ENCODE data around the gene DIPK1A.
A peak's percentile ranks its signal among the peaks of the same experiment; 100 is the strongest.

Gene DIPK1A

DNA sequence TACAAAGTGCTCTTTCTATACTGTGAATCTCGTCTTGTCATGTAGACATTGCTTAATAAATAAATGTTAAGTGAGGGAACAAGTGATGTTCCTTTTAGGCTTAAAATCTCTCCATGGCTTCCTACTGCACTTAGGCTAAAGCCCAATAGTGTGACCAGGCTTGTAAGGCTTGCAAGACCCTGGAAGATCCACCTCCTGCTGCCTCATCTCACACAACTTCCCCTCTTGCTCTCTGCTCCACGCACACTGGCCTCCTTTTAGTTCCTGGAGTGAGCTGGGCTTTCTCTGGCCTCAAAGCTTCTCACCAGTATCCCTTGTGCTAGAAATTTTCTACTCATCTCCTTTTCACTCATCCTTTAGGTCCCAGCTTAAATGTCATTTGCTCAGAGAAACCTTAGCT is 41.5 kb upstream of the DIPK1A start:
- H3K27me3 Mint-ChIP-seq (ENCODE audit: low read depth, poor library complexity): peaks cover 10% of the 10 kb centered on the region
- no peaks in the 10 kb centered on the region for H3K36me3 Mint-ChIP-seq (ENCODE audit: low read depth)
- H3K9me3 Mint-ChIP-seq: no peaks in the 10 kb centered on the region
- H3K4me1 Mint-ChIP-seq: peaks cover 20% of the 10 kb centered on the region
- no peak for DNase-seq
- H3K27ac Mint-ChIP-seq: no peak overlapping the region
- no peak overlapping the region for H3K4me3 Mint-ChIP-seq
- TF ChIP-seq, protein P1, sequence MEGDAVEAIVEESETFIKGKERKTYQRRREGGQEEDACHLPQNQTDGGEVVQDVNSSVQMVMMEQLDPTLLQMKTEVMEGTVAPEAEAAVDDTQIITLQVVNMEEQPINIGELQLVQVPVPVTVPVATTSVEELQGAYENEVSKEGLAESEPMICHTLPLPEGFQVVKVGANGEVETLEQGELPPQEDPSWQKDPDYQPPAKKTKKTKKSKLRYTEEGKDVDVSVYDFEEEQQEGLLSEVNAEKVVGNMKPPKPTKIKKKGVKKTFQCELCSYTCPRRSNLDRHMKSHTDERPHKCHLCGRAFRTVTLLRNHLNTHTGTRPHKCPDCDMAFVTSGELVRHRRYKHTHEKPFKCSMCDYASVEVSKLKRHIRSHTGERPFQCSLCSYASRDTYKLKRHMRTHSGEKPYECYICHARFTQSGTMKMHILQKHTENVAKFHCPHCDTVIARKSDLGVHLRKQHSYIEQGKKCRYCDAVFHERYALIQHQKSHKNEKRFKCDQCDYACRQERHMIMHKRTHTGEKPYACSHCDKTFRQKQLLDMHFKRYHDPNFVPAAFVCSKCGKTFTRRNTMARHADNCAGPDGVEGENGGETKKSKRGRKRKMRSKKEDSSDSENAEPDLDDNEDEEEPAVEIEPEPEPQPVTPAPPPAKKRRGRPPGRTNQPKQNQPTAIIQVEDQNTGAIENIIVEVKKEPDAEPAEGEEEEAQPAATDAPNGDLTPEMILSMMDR (IDR thresholded peaks at IDR 0.05): no peak

DNA sequence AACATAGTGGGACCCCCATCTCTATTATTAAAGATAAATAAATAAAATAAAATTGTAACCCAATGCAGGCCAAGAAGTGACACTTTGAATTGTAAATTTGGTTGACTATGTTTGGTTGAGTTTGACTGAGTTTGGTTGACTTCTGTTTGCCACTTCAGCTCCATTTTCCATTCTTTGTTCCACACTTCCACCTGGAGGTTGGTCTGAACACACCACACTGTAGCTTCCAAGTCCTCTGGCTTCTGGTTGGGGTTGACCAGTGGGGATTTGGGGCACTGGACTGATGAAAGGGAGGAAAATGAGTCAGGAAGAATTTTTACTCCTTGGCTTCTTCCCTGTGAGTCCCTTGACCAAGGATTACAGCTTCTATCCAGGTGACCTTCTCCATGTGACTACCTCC is 40.6 kb upstream of the DIPK1A start:
- DNase-seq: no peak
- H3K27ac Mint-ChIP-seq: no peak overlapping the region
- no peaks in the 10 kb centered on the region for H3K36me3 Mint-ChIP-seq (ENCODE audit: low read depth)
- TF ChIP-seq, protein P1 (IDR thresholded peaks at IDR 0.05): no peak
- no peaks in the 10 kb centered on the region for H3K9me3 Mint-ChIP-seq
- H3K27me3 Mint-ChIP-seq (ENCODE audit: low read depth, poor library complexity): peaks cover 10% of the 10 kb centered on the region
- peaks cover 20% of the 10 kb centered on the region for H3K4me1 Mint-ChIP-seq
- no peak overlapping the region for H3K4me3 Mint-ChIP-seq

DNA sequence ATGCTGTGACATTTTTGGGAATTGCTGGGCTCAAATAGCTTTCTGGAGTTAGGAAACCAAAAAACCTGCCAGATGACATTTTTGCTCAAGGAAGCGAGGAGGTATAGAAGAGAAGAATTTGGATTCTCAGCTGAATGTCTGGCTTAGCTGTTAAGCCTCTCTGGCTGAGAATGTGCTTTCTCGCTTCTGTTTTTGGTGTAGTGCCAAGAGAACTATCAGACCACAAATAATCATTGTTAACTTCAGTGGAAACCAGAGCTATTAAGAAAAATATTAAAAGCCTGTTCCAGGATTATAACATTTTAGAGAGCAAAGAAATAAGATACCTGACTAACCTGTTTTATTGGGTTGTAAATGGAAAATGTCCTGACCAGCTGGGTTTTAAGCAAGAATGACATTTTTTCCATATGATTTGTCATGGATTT is 39.5 kb upstream of the DIPK1A start:
- Mint-ChIP-seq H3K36me3 (ENCODE audit: low read depth) (no peaks in the 10 kb centered on the region), H3K9me3 (no peaks in the 10 kb centered on the region), H3K27ac (no peak overlapping the region), H3K4me1 (peaks cover 20% of the 10 kb centered on the region), H3K27me3 (ENCODE audit: low read depth, poor library complexity) (peaks cover 14% of the 10 kb centered on the region), H3K4me3 (no peak overlapping the region)
- TF ChIP-seq, protein P1 (IDR thresholded peaks at IDR 0.05): no peak
- no peak for DNase-seq

DNA sequence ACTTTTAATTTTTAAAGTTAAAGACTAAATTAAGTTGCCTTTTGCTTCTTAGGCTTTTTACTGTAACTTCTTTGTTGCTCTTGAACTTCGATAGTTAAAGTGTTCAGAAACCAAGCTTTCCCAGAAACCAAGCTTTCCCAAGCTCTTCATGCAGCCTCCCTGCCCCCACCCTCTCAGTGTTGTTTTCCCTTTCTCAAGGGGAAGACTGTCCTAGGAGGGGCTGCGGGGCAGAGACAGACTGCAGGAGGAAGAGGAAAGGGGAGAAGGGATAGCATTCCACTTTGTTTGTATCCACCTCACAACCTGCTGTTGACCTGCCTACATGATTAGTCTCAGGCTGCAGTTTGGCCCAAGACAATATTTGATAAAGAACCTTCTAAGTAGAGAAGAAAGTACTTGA is 39.0 kb upstream of the DIPK1A start:
- TF ChIP-seq, protein P1 (IDR thresholded peaks at IDR 0.05): no peak
- Mint-ChIP-seq H3K27me3 (ENCODE audit: low read depth, poor library complexity) (peaks cover 13% of the 10 kb centered on the region), H3K4me3 (peak overlapping the region; percentile 8), H3K36me3 (ENCODE audit: low read depth) (no peaks in the 10 kb centered on the region), H3K9me3 (no peaks in the 10 kb centered on the region), H3K4me1 (peaks cover 20% of the 10 kb centered on the region), H3K27ac (no peak overlapping the region)
- peak; percentile 27 for DNase-seq

DNA sequence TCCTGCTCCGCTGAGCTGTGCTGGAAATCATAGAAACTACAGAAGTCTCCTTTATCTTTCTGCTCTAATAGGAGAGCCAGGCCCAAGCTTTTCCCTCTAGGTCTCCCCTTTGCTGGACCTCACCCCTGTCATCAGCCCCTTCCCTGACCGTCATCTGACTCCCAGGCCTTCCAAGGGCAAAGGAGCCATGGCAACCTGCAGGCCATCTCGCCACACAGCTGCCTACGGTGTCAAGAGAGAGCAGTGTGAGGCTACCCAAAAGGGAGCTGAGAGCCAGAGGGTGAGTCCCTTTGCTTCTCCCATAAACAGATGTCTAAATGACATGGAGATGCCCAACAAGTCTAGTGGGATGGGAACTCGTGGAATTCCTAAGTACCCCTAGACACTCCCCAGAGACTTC is 37.6 kb upstream of the DIPK1A start:
- H3K9me3 Mint-ChIP-seq: no peaks in the 10 kb centered on the region
- H3K36me3 Mint-ChIP-seq (ENCODE audit: low read depth): no peaks in the 10 kb centered on the region
- peaks cover 20% of the 10 kb centered on the region for H3K4me1 Mint-ChIP-seq
- no peak for DNase-seq
- no peak overlapping the region for H3K4me3 Mint-ChIP-seq
- peaks cover 10% of the 10 kb centered on the region for H3K27me3 Mint-ChIP-seq (ENCODE audit: low read depth, poor library complexity)
- TF ChIP-seq, protein P1 (IDR thresholded peaks at IDR 0.05): no peak
- H3K27ac Mint-ChIP-seq: no peak overlapping the region

Measured in nephron progenitor cell (in vitro differentiated cells).